ENCODE data around the gene CTXND2. TPM values are rescaled to one million over a fixed set of nuclear protein-coding genes. Genes with fewer than 3 reads are reported as not detected.

The CTXND2 gene
- not detected in 2 replicates for total RNA-seq

GRCh38 chr1:150887018-150887417 is at the start of gene CTXND2:
TSS of gene CTXND2 (plus strand) at chr1:150887136. CDS start at chr1:150912315, 25,179 bp downstream.

GRCh38 chr1:150926097-150926741 is 39.3 kb downstream of the CTXND2 start, which contains the start of gene SETDB1:
TSS of gene SETDB1 (plus strand) at chr1:150926363. CDS start at chr1:150927715, 1,352 bp downstream.

Other genes starting within 250 kb of the CTXND2 start
- 22.1 and 29.9 TPM in 2 replicates for gene GOLPH3L, start 190.0 kb upstream of the CTXND2 start, total RNA-seq
- gene HORMAD1, start 166.2 kb upstream of the CTXND2 start, total RNA-seq: 0.13 and 0.65 TPM in 2 replicates
- 12.0 and 18.5 TPM in 2 replicates for gene CTSS, start 121.4 kb upstream of the CTXND2 start, total RNA-seq
- gene CTSK, start 78.9 kb upstream of the CTXND2 start, total RNA-seq: 73.8 and 100 TPM in 2 replicates
- gene ARNT, start 10.5 kb upstream of the CTXND2 start, total RNA-seq: 59.9 and 68.3 TPM in 2 replicates
- 41.2 and 44.1 TPM in 2 replicates for gene SETDB1, start 39.2 kb downstream of the CTXND2 start, total RNA-seq
- 170 and 179 TPM in 2 replicates for gene CERS2, start 87.7 kb downstream of the CTXND2 start, total RNA-seq
- gene ANXA9, start 95.2 kb downstream of the CTXND2 start, total RNA-seq: 0.22 and 0.39 TPM in 2 replicates
- gene MINDY1, start 119.8 kb downstream of the CTXND2 start, total RNA-seq: 14.0 and 18.5 TPM in 2 replicates
- gene PRUNE1, start 121.3 kb downstream of the CTXND2 start, total RNA-seq: 12.3 and 12.6 TPM in 2 replicates
- gene BNIPL, start 149.4 kb downstream of the CTXND2 start, total RNA-seq: 0.32 and 0.52 TPM in 2 replicates
- 3.0 and 3.7 TPM in 2 replicates for gene C1orf56, start 160.6 kb downstream of the CTXND2 start, total RNA-seq
- gene CDC42SE1, start 172.5 kb downstream of the CTXND2 start, total RNA-seq: 41.3 and 48.5 TPM in 2 replicates
- gene MLLT11, start 173.3 kb downstream of the CTXND2 start, total RNA-seq: 3.4 and 3.9 TPM in 2 replicates
- gene GABPB2, start 183.6 kb downstream of the CTXND2 start, total RNA-seq: 22.0 and 22.9 TPM in 2 replicates